Measurements from ENCODE around the gene NPAP1. TPM values are rescaled to one million over a fixed set of nuclear protein-coding genes. Genes with fewer than 3 reads are reported as not detected.
"Not testable (repeated sequence)": the region's sequence is repeated elsewhere in the genome, so short reads cannot be mapped to it uniquely, and the experiment has no call there.

Gene NPAP1
- total RNA-seq (0.21 and 0.28 TPM in 2 replicates), polyA plus RNA-seq (0.13 and 0.22 TPM in 2 replicates)

GRCh38 chr15:24675332-24676144, at the start of gene NPAP1:
TSS of gene NPAP1 (plus strand) at chr15:24675775. CDS start at chr15:24675868, 93 bp downstream.
- H3K4me3 ChIP-seq, result no peak within 1 kb of the TSS
- H3K4me1 ChIP-seq (ENCODE audit: low read depth), result no peaks in the 10 kb centered on the region
- H3K36me3 ChIP-seq, result no peaks in the 10 kb centered on the region
- no peak within 1 kb of the TSS for H3K27ac ChIP-seq
- H3K27me3 ChIP-seq, result no peaks in the 10 kb centered on the region
- no peak for DNase-seq (ENCODE audit: low read depth in 1 of 2, low spot score in 1 of 2)
- no peak for TF ChIP-seq CTCF (IDR thresholded peaks at IDR 0.05; ENCODE audit: low read depth, low read length)
- no peaks in the 10 kb centered on the region for H3K9me3 ChIP-seq (ENCODE audit: low read depth)

GRCh38 chr15:24627443-24627842, 48.1 kb upstream of the NPAP1 start:
- Histone ChIP-seq H3K4me3 (no peak overlapping the region), H3K9me3 (ENCODE audit: low read depth) (no peaks in the 10 kb centered on the region), H3K4me1 (ENCODE audit: low read depth) (no peaks in the 10 kb centered on the region), H3K27me3 (no peaks in the 10 kb centered on the region), H3K27ac (no peak overlapping the region), H3K36me3 (no peaks in the 10 kb centered on the region)
- no peak for DNase-seq (ENCODE audit: low read depth in 1 of 2, low spot score in 1 of 2)
- TF ChIP-seq CTCF (IDR thresholded peaks at IDR 0.05; ENCODE audit: low read depth, low read length), result no peak

GRCh38 chr15:24633082-24633481, 42.5 kb upstream of the NPAP1 start:
- Histone ChIP-seq H3K36me3 (no peaks in the 10 kb centered on the region), H3K27me3 (no peaks in the 10 kb centered on the region), H3K9me3 (ENCODE audit: low read depth) (no peaks in the 10 kb centered on the region), H3K27ac (no peak overlapping the region), H3K4me1 (ENCODE audit: low read depth) (no peaks in the 10 kb centered on the region), H3K4me3 (no peak overlapping the region)
- no peak for DNase-seq (ENCODE audit: low read depth in 1 of 2, low spot score in 1 of 2)
- no peak for TF ChIP-seq CTCF (IDR thresholded peaks at IDR 0.05; ENCODE audit: low read depth, low read length)

- H3K4me3 ChIP-seq; H3K36me3 ChIP-seq; DNase-seq (ENCODE audit: low read depth in 1 of 2, low spot score in 1 of 2); H3K27ac ChIP-seq; H3K27me3 ChIP-seq; H3K9me3 ChIP-seq (ENCODE audit: low read depth); H3K4me1 ChIP-seq (ENCODE audit: low read depth): not testable (repeated sequence)
Observed at GRCh38 chr15:24639412-24639811, 36.2 kb upstream of the NPAP1 start.

- H3K36me3 ChIP-seq, result no peaks in the 10 kb centered on the region
- DNase-seq (ENCODE audit: low read depth in 1 of 2, low spot score in 1 of 2), result no peak
- no peak for TF ChIP-seq CTCF (IDR thresholded peaks at IDR 0.05; ENCODE audit: low read depth, low read length)
- no peaks in the 10 kb centered on the region for H3K9me3 ChIP-seq (ENCODE audit: low read depth)
- H3K4me1 ChIP-seq (ENCODE audit: low read depth), result no peaks in the 10 kb centered on the region
- no peaks in the 10 kb centered on the region for H3K27me3 ChIP-seq
- no peak overlapping the region for H3K4me3 ChIP-seq
- no peak overlapping the region for H3K27ac ChIP-seq
Observed at GRCh38 chr15:24645627-24646026, 29.9 kb upstream of the NPAP1 start.

- TF ChIP-seq CTCF (IDR thresholded peaks at IDR 0.05; ENCODE audit: low read depth, low read length), result no peak
- peaks cover 12% of the 10 kb centered on the region for H3K4me1 ChIP-seq (ENCODE audit: low read depth)
- no peaks in the 10 kb centered on the region for H3K36me3 ChIP-seq
- no peaks in the 10 kb centered on the region for H3K27me3 ChIP-seq
- H3K4me3 ChIP-seq, result no peak overlapping the region
- DNase-seq (ENCODE audit: low read depth in 1 of 2, low spot score in 1 of 2), result no peak
- peaks cover 3% of the 10 kb centered on the region for H3K9me3 ChIP-seq (ENCODE audit: low read depth)
- H3K27ac ChIP-seq, result no peak overlapping the region
Observed at GRCh38 chr15:24659622-24660021, 16.0 kb upstream of the NPAP1 start.
